Measurements from ENCODE around the gene GAK.
"Not testable (repeated sequence)": the region's sequence is repeated elsewhere in the genome, so short reads cannot be mapped to it uniquely, and the experiment has no call there.

GAK gene

DNA sequence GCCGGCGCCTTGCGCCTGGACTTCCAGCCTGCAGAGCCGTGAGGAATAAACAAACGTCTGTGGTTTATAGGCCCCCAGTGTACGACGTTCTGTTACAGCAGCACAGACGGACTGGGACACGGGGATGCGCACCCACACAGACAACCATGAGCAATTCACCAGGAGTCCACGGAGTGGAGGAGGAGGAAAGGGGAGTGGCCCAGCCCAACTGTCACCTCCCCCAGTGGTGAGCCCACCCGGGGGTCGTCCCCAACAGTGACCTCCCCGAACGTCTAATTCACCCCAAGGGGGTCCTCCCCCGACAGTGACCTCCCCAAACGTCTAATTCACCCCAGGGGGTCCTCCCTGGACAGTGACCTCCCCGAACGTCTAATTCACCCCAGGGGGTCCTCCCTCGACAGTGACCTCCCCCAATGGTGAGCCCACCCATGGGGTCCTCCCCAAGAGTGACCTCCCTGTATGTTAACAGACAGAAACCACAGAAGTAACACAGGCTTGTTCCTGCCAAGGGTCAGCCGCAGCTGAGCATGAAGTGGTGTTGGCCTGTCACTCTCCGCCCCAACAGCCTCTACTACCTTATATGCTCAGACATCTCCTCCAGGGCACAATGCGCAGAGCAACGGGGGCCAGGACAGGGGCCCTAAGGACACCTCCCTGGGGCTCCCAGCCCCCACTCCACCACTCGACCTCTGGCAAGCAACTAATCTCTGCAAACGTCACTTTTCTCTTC lies 6.2 kb downstream of the GAK start:
- no peak for DNase-seq

DNA sequence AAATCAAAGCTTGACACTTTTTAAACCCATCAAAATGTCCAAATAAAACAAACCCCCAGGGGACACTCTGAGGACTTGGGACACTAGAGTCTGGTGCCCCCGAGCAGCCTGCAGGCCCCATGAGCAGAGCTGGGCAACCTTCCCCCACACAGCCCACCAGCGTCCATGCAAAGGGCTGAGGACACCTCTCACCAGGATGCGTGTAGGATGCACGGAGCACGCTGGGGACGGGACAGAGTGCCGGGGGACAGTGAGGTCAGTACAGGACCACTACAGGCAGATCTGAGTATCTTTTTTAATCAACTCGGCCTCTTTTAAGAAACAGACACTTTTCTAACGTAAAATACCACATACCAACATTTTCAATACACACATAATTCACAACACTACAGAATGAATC lies 6.9 kb downstream of the GAK start:
- DNase-seq = no peak

DNA sequence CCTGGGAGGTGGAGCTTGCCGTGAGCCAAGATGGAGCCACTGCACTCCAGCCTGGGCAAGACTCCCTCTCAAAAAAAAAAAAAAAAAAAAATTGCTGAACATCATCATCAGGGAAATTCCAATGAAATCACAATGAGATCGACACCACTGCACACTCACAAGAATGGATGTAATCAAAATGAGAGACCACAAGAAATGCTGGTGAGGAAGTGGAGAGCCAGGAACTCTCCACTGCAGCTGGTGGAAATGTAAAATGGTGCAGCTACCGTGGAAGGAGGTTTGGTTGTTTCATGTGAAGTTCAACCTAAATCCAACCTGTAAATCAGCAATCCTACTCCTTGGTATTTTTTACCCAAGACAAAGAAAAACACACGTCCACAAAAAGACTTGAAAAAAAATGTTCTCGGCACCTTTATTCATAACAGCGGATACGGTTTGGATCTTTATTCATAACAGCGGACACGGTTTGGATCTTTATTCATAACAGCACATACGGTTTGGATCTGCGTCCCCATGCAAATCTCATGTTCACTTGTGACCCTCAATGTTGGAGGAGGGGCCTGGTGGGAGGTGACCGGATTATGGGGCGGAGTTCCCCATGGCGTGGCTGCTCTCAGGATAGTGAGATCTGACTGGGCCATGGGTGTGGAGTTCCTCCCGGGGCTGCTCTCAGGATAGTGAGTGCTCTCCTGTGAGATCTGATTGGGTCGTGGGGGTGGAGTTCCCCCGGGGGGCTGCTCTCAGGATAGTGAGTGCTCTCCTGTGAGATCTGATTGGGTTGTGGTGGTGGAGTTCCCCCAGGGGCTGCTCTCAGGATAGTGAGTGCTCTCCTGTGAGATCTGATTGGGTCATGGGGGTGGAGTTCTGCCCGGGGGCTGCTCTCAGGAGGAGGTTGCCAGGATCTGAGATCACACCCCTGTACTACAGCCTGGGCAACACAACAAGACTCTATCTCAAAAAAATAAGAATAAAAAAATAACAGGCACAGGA lies 7.7 kb downstream of the GAK start:
- DNase-seq = peak; percentile 39

DNA sequence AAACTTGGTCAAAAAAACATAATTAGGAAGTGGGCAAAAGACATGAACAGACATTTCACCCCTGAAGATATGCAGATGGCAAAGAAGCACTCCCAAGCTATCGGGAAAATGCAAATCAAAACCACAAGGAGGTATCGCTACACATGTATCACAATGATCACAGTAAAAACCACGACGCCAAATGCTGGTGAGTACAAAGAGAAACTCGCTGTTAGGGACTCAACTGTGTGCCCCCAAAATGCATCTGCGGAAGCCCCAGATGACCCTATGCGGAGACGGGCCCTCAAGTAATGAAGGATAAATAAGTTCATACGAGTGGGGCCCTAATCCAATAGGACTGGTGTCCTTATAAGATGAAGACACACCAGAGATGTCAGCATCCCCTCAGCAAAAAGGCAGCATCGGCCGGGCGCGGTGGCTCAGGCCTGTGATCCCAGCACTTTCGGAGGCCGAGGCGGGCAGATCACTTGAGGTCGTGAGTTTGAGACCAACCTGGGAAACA lies 10.2 kb downstream of the GAK start:
- DNase-seq = peak; percentile 15

DNA sequence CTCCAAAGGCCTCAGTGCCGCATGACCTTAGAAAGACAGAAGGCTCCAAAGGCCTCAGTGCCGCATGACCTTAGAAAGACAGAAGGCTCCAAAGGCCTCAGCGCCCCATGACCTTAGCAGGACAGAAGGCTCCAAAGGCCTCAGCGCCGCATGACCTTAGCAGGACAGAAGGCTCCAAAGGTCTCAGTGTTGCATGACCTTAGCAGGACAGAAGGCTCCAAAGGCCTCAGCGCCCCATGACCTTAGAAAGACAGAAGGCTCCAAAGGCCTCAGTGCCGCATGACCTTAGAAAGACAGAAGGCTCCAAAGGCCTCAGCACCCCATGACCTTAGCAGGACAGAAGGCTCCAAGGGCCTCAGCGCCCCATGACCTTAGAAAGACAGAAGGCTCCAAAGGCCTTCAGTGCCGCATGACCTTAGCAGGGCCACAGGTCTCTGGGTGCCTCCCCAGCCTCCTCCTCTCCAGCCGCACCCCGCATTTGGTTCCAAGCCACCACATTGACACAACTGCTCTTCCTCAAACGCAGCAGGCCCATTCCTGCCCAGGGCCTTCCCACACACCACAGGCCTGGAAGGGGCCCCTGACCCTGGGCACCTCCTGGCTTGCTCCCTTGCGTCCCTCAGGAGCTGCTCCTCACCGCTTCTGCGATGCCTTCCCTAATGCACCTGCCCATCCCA lies 13.0 kb downstream of the GAK start:
- not testable (repeated sequence) for DNase-seq

DNA sequence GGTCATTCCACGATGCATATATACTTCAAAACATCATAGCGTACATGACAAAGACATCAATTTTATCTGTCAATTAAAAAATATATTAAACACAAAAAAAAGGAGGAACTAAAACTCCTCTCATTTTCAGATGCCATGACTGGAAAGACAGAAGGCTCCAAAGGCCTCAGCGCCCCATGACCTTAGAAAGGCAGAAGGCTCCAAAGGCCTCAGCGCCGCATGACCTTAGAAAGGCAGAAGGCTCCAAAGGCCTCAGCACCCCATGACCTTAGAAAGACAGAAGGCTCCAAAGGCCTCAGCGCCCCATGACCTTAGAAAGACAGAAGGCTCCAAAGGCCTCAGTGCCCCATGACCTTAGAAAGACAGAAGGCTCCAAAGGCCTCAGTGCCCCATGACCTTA lies 13.5 kb downstream of the GAK start:
- not testable (repeated sequence) for DNase-seq

DNA sequence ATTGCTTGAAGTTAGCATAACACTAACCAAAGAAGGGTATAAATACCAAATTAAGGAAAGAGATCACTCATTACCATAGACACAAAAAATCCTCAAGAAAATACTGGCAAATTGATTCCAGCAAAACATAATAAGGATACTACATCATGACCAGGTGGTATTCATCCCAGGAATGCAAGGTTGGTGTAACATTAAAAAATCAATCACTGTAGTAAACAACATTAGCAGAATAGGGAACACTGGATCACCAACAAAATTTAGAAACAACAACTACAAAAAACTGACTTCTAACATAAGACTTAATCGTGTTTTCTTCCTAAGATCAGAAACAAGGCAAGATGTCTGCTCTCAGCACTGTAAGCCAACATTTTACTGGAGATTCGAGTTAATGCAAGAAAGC lies 14.1 kb downstream of the GAK start:
- DNase-seq = no peak

DNA sequence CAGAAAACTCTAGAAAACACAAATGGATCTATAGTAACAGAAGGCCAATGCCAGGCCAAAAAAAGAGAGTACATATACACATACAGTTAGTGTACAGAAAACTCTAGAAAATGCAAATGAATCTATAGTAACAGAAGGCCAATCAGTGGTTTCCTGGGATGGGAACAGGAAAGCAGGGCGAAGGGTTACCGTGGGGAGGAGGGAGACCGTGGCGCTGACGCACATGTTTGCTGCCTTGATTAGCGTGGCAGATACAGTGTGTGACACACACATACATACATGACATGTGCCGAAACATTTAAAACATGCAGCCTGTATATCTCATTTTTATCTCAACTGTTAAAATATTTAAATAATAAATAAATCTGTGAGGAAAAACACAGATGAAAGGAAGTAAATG lies 14.7 kb downstream of the GAK start:
- no peak for DNase-seq

DNA sequence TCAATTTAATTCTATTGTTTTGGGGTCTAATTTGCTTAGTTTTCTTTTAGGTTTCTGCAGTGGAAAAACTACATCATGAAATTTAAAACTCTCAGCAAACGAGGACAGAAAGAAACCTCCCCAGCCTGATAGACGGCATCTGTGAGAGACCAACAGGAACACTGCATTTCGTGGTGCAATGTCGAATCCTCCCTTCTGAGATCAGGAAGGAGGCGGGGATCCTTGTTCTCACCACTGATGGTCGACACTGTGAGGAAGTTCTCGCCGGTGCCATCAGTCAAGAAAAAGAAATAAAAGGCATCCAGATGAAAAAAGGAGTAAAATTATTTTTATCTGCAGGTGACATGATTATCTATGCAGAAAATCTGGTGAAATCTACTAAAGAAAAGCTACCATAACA lies 16.5 kb downstream of the GAK start:
- DNase-seq = no peak

DNA sequence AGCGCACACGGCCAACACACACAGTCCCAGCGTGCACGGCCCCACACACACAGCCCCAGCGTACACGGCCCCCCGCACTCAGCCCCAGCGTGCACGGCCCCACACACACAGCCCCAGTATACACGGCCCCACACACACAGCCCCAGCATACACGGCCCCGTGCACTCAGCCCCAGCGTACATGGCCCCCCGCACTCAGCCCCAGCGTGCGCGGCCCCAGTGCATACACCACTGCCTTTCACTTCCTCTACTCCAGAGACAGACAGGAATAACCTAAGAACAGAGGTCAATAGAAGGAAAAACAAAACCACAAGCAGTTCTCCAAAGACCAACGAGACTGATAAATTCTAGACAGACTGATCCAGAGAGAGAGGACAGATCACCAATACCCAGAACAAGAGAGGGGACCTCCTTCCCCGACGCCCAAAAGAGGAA lies 17.1 kb downstream of the GAK start:
- no peak for DNase-seq

DNA sequence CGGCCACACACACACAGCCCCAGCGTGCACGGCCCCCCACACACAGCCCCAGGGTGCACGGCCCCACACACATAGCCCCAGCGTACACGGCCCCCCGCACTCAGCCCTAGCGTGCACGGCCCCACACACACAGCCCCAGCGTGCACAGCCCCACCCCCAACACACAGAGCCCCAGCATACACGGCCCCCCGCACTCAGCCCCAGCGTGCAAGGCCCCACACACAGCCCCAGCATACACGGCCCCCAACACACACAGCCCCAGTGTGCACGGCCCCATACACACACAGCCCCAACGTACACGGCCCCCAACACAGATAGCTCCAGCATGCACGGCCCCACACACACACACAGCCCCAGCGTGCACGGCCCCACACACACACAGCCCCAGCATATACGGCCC lies 17.6 kb downstream of the GAK start:
- no peak for DNase-seq

DNA sequence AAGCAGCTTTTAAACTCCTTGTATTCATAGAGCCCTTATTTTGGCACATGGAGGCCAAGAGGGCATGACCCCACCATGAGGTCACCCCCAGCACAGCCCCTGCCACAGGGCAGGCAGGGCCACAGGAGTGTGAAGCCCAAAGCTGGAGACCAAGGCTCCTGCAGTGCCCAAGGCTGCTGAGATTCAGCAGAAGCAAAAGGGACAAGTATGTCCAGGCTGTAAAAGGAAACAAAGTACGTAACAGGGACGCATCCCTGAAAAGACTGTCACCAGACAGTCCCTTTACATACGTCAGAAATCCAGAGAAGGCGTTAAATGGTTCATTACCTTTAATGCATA lies 18.9 kb downstream of the GAK start:
- no peak for DNase-seq

DNA sequence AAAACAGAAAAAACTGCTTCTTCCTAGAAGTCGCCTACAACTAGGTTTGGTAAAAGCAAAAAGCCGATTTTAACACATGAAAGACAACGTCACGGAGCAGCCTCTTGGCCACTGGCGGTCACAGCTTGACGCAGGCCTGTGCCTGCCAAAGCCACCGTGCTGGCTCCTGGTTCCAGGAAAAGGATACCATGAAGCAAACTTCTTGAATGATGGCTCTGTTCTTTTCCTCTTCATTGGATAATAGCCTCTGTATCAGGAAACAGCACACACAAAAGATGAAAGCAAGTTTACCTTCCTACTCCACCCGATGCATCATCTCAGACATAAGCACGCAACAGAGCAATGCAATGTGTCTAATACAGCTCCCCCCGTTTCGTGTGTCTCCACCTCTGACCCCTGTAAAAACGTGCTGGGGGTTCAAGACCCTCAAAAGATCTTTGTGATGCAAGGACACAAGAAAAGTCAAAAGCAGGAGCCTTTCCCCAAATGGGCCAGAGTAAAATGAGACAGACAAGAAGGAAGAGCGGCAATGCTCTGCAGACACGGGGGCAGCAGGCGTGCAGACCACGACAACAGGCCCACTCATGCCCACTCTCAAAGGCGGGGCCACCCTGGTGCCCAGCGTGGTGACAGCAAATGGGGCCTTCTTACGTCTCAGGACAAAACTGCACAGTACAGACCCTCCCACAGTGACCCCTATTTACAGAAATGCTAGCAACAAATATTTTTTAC lies 19.4 kb downstream of the GAK start:
- DNase-seq = no peak

DNA sequence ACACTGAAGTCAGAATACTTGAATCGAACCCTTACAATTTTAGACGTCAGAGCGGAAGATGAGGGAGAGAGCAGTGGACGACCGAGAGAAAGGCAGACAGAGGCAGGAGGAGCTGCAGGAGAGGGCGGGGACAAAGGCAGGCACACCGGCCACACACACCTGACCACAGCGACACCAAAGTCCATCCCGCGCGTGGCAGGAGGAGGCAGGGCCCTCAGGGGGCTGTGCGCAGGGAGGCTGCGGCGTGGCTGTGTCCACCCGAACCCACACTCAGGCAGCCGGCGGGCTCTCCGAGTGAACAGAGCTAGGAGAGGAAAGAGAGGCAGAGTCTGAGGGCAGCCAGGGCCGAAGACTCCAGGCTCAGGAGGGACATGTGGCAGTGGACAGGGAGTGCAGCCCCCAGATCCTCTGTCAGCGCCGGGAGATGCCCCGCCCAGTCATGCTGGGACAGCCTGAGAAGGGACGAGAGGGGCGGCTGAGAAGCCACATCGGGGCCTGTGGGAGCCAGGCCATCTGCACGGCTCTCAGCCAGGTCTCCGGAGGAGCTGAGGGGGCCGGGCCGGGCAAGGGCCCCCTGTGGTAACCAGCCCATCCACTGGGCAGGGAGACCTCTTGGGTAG lies 20.1 kb downstream of the GAK start:
- DNase-seq = no peak

DNA sequence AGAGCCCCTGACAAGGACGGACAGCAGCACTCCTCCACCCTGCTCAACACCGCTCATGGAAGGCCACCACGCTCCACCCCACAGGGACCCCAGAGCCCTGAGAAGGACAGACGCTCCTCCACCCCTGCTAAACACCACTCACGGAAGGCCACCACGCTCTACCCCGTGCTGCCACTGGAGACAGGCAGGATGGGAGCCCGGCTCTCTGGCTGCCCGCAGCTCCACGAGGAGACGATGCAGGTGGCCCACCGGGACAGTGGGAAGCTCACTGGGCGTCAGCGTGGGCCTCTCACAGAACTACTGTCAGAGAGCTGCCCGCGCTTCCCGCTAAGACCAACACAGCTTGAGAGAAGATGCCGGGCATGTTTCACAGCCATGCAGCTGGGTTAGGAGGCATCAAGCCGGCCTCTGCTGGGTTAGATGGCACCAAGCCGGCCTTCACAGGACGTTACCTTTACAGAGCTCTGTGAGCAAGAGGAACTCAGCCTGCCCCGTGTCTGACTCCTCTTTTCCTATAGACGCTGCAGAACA lies 20.8 kb downstream of the GAK start:
- no peak for DNase-seq

DNA sequence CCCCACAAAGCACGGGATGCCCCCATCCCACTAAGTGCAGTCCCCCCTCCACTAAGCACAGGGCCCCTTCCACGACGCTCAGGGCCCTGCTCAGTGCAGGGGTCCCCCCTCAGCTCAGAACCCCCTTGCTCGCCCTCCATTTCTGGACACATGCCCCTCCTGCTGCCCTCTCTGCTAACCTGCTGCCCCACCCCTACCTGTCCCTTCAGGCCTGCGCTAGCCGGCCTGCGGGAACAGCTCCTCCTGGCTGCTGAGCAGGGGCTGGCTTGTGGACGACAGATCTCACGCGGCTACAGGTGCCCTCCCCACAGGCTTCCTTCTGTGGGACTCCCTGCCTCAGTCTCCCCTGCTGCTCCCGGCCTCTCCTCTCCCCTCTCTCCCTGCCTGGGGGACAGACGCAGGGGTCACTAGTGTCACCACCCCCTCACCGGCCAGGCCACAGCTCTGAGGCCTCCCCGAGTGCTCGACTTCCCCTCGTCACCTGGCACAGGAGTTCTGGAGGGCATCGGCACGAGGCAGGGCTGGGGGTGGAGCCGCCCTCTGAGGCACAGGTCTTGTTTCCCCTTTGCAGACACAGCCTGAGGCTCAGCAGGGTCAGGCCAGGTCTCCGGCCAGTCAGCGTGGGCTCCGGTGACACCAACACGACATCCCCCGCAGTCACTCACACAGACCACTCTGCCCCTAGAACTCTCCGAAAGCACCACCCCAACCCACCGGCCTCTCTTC lies 21.6 kb downstream of the GAK start:
- no peak for DNase-seq

DNA sequence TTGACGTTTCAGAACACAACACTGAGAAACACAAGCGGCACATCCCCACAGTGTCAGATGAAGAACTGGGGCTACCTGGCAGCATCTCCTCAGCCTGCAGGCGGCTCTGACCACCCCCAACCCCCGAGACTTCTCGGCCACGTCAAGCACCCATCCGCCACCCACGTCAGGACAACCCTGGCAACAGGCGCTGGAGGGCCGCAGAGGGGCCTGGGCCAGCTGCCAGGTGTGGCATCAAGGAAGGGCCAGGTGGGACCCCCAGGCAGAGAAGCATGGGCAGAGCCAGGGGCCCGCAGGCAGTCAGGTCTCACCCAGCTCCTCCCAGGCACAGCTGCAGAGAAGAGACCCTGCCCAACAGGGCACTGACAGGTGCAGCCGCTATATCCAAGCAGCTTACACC lies 22.3 kb downstream of the GAK start:
- no peak for DNase-seq

DNA sequence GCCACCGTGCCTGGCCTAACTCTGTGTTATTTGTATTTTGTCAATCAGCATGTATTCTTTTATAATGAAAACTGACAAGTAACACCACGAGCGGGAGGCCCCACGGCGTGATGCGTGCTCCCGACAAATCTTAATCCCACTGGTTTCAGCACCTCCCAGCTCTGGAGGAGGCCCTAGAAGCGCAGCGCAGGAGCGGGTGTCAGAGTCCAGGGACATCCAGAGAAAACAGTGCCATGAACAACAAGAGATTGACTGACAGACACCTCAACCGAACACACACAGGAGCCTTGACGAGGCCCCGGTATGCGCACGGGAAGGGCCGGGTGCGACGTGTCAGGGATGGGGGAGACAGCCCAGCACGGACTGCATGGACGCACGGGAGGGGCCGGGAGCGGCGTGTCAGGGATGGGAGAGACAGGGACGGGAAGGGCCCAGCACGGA lies 23.0 kb downstream of the GAK start:
- no peak for DNase-seq

DNA sequence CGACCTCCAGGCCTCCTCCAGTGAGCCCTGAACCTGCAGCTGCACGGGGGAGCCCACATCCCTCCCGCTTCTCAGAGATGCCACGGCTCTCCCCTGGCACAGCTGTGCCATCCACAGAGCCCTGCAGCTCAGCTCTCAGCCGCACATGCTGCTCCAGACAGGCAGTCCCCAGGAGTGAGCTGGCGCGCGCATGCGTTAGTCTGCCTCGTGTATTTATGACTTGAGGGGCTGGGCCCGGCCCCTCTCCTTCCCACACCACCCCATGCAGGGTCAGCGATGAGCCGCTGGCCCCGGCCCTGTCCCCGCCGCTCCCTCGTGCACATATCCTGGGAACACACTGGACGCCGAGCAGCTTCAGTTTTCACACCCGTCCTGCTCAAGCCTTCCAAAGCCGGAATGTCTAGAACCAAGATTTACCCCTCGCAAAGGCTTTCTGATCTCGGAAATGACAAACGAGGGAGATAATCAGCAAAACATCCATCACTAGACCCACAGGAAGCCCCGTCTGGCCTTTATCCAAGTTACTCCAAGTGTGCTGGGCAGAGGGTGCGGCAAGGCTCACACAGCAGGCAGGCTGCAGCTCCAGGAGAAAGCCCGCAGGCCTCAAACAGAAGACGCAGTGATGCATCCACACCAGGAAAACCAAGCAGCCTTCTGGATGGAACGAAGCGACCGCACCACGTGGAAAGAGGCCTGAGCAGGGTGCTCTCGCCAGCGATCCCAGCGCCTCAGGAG lies 24.3 kb downstream of the GAK start:
- DNase-seq = no peak

DNA sequence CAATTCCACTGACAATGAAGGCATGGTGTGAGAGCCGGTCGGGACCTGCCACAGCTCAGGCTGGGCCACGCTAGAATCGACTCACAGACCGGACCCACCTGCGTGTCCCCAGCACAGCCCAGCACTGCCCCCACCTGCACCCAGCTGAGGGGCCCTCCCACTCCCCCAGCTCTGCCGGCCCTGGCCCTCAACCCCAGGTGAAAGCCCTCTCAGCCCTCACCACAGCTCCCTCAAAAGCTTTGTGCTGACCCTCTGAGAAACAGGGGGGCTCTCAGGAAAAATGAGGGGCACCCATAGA lies 25.1 kb downstream of the GAK start:
- no peak for DNase-seq

Measured in CD4-positive, alpha-beta T cell treated with Interleukin-21 for 1 hour (primary cell).